Lower leg skin (tissue), 4 donors: ENCODE results near the gene TRIM42. TPM values are rescaled to one million over a fixed set of nuclear protein-coding genes. Genes with fewer than 3 reads are reported as not detected.

Experiments
- DNase-seq, 2 donors: peaks; one replicate each; pipeline ENCODE4 v3.0.0-alpha.2; 2019; ENCODE audit warnings: low spot score in 2 of 2
- H3K4me3 ChIP-seq: fragments of 200-600 bp; sonication (generic); 2 replicates; pipeline ENCODE4 v1.5.1; 2017; ENCODE audit warnings: mild to moderate bottlenecking, low read depth; ENCODE audit not compliant: poor library complexity, severe bottlenecking
- CTCF ChIP-seq, 3 donors: fragments of 450-650 bp; IDR thresholded peaks; one replicate each; pipeline ENCODE4 v1.5.1; 2016; ENCODE audit warnings: antibody characterized with exemption in 3 of 3, mild to moderate bottlenecking in 3 of 3, moderate library complexity in 2 of 3
- POLR2A ChIP-seq, 2 donors: fragments of 450-650 bp; IDR thresholded peaks; one replicate each; pipeline ENCODE4 v1.6.1; 2016 to 2017; ENCODE audit warnings: antibody characterized with exemption in 2 of 2, mild to moderate bottlenecking in 1 of 2, moderate library complexity in 1 of 2
- WGBS, 2 donors: methylation state at CpG; one replicate each; pipeline ENCODE4 v1.1.5; 2018; 5-methylcytosine and 5-hydroxymethylcytosine counted together
- intact Hi-C: fragments of 100-400 bp; cut with DNase I; formaldehyde crosslinking; loops from one replicate; pipeline ENCODE4 v1.15.0; 2023; ENCODE audit warnings: low total_unique reads
- total RNA-seq, 4 donors: library from RNA; depleted of rRNA; stranded (reverse); fragments of >200 nt; gene quantifications; one replicate each; pipeline ENCODE4 v1.1.0, GENCODE V29; 2016

Gene TRIM42
- total RNA-seq, 4 donors from 2014 or later: not detected

GRCh38 chr3:140636406-140637138, 41.3 kb upstream of the TRIM42 start:
- 56 to 59% methylated on average over 6 of the region's 6 CpGs for WGBS, 2 donors
- intact Hi-C loops: no loop called here
- DNase-seq: no peak
- TF ChIP-seq POLR2A (IDR thresholded peaks at IDR 0.05): no peak
- TF ChIP-seq CTCF (IDR thresholded peaks at IDR 0.05): no peak
- no peak overlapping the region for H3K4me3 ChIP-seq

- H3K4me3 ChIP-seq: no peak overlapping the region
- no peak for DNase-seq
- no peak for TF ChIP-seq CTCF (IDR thresholded peaks at IDR 0.05)
- TF ChIP-seq POLR2A (IDR thresholded peaks at IDR 0.05): no peak
- intact Hi-C loops: no loop called here
- 93 to 94% methylated on average over 19 to 23 of the region's 23 CpGs for WGBS, 2 donors
Measured at GRCh38 chr3:140651287-140651686, 26.6 kb upstream of the TRIM42 start.

- 87 to 92% methylated on average over 1 of the region's 1 CpG for WGBS, 2 donors
- no peak for TF ChIP-seq POLR2A (IDR thresholded peaks at IDR 0.05)
- no peak for TF ChIP-seq CTCF (IDR thresholded peaks at IDR 0.05)
Measured at GRCh38 chr3:140655678-140656077, 22.2 kb upstream of the TRIM42 start.

GRCh38 chr3:140664111-140664510, 13.8 kb upstream of the TRIM42 start:
- intact Hi-C loops: no loop called here
- TF ChIP-seq CTCF (IDR thresholded peaks at IDR 0.05): no peak
- TF ChIP-seq POLR2A (IDR thresholded peaks at IDR 0.05): no peak
- DNase-seq: no peak
- no peak overlapping the region for H3K4me3 ChIP-seq
- 49 to 58% methylated on average over 5 of the region's 5 CpGs for WGBS, 2 donors

More at GRCh38 chr3:140655678-140656077, 22.2 kb upstream of the TRIM42 start:
- DNase-seq: peak in 1 of 2 donors; percentile 72
- H3K4me3 ChIP-seq: no peak overlapping the region
- intact Hi-C loops: no loop called here

- 93 to 96% methylated on average over 26 to 27 of the region's 27 CpGs for WGBS, 2 donors
- no peak overlapping the region for H3K4me3 ChIP-seq
- no peak for DNase-seq
- intact Hi-C loops: no loop called here
- TF ChIP-seq CTCF (IDR thresholded peaks at IDR 0.05): no peak
- no peak for TF ChIP-seq POLR2A (IDR thresholded peaks at IDR 0.05)
Measured at GRCh38 chr3:140682586-140682985, 4.7 kb downstream of the TRIM42 start.

- no peak overlapping the region for H3K4me3 ChIP-seq
- no peak for DNase-seq
- no peak for TF ChIP-seq CTCF (IDR thresholded peaks at IDR 0.05)
- no peak for TF ChIP-seq POLR2A (IDR thresholded peaks at IDR 0.05)
- intact Hi-C loops: no loop called here
- WGBS, 2 donors: 76 to 83% methylated on average over 2 of the region's 2 CpGs
Measured at GRCh38 chr3:140686128-140686527, 8.3 kb downstream of the TRIM42 start.
